Stimulated activated naive CD8-positive, alpha-beta T cell treated with anti-CD3 and anti-CD28 coated beads, Interleukin-15, Interleukin-2, amounts not matched to agents 100 U/mL and 50 U/mL, for 24 hours (primary cell): ENCODE measurements around the gene THAP7.
"Not testable (repeated sequence)": the region's sequence is repeated elsewhere in the genome, so short reads cannot be mapped to it uniquely, and the experiment has no call there.

Experiments used
- ATAC-seq: fragments of 150-1000 bp; cut with Tn5 transposase; one replicate; pipeline ENCODE4 v1.10.0; 2021
- DNase-seq: peaks from one replicate; pipeline ENCODE4 v3.0.0; 2021

THAP7 gene

DNA sequence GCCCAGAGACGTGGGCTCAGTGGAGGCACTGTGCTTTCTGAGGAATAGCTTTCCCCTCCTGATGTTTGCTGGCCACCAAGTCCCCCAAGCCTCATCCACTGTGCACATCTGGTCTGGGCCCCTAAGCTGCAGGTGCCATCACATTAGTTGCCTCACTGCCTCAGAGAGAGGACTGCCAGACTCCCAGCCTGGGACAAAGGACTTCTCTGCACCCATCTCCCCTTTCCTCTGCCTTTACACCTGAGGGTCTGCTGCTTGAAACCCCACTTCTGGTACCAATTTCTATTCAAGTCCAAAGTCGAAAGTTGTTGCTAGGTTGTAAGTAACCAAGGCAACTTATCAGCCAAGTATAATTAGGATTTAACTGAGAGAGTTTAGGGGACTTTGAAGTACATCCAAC lies 23.5 kb downstream of the THAP7 start:
- ATAC-seq (no peak), DNase-seq (no peak)

DNA sequence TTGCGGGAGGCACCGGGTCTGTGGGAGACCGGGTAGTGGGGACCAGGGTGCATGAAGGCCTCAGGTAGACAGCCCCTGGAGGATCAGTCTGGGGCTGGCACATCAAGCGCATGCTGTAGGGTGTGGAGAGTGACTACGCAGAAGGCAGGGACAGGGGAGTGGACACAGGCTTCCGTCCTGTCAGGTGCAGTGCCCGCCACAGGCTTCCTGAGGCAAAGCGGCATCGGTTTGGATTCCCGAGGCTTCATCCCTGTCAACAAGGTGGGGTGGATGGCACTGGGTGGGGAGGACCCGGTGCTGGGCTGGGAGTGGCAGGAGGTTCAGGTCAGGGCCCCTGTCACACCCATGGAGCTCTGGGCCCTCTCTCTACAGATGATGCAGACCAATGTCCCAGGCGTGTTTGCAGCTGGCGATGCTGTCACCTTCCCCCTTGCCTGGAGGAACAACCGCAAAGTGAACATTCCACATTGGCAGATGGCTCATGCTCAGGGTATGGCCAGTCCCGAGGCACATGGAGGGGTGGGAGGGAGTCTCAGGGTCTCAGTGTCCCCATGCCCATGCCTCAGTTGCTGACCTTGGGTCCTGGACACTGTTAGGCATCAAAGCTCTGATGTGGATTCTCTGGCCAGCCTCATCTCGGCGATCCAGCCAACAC lies 24.3 kb downstream of the THAP7 start:
- DNase-seq, result no peak

DNA sequence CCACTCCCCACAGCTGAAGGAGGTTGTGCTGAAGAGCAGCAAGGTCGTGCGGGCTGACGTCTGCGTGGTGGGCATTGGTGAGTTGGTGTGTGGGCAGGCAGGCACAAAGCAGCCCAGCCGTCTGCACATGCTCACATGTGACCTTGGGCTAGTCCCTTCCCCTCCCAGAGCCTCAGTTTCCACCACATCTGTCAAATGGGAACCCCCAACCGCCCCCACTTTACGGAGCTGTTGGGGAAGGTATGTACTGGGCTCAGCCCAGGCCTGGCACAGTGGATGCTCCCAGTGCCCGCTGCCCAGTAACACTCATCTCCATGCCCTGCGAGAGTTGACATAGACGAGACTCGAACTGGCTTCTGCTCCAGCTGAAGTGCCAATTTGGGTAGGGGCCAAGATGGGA lies 24.9 kb downstream of the THAP7 start:
- DNase-seq, result no peak
- no peak for ATAC-seq

More for the DNA sequence above, 24.3 kb downstream of the THAP7 start:
- ATAC-seq, result no peak

DNA sequence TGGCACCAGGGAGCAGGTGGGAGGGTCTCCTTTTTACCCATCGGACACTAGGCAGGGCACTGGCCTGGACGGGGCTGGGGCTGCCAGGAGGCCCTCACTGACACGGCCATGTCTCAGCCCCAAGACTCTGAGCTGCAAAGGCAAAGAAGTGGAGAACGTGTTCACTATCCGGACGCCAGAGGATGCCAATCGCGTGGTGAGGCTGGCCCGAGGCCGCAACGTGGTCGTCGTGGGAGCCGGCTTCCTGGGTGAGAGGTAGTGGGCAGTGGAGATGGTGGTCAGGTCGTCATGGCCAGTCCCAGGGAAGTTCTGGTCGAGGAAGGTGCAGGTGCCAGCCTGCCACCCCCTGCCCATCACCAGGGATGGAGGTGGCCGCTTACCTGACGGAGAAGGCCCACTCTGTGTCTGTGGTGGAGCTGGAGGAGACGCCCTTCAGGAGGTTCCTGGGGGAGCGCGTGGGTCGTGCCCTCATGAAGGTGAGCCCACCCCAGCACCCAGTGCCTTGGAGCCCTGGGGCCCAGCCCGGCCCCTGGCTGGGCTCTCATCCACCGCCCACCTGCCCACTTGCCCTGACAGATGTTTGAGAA lies 25.5 kb downstream of the THAP7 start:
- DNase-seq (no peak), ATAC-seq (no peak)

DNA sequence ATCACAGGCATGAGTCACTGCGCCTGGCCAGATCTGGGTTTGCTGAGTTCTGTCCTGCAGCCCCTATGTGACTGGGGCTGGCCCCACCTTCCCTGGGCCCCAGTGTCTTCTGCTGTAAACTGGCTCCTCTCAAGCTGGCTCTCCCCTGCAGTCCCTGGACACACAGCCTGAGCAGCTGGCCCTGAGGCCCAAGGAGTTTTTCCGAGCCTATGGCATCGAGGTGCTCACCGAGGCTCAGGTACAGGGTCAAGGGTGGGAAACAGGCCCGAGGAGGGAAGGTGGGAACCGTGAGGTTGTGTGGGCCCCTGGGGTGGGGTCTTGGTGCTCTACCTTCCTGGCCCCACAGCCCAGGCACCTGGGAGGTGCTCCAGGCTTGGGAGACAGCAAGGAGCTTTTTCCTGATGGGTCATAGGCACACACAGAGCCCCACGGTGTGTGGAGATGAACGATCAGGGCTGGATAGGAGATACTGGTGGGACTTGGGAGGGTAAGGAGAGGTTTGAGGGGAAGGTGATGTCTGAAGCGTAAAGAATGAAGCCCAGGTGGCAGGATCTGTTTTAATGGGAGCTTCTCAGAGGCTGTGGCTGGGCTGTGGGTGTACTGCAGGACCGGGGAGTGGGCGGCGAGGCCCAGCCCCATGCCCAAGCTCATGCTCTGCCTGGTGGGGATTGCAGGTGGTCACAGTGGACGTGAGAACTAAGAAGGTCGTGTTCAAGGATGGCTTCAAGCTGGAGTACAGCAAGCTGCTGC lies 26.2 kb downstream of the THAP7 start:
- no peak for ATAC-seq
- DNase-seq, result no peak

DNA sequence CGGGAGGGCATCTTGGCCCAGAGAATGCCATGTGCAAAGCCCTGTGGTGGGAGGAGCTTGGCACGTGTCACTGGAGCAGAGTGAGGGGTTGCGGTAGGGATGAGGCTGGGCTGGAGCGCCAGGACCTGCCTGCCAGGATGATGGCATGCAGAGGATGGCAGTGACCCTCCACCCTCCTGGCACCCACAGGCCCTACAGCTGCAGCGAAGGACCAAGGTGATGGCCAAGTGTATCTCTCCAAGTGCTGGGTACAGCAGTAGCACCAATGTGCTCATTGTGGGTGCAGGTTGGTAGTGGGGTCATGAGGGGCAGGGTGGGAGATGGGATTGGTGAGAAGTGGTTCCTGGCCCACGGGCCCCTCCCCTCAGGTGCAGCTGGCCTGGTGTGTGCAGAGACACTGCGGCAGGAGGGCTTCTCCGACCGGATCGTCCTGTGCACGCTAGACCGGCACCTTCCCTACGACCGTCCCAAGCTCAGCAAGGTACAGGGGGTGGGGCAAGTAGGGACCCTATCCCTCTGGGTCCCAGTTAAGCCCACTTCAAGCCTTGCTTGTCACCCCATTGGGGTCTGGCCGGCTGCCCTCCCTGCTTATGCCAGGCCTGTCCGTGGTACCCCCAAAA lies 27.5 kb downstream of the THAP7 start:
- no peak for DNase-seq
- ATAC-seq, result no peak

DNA sequence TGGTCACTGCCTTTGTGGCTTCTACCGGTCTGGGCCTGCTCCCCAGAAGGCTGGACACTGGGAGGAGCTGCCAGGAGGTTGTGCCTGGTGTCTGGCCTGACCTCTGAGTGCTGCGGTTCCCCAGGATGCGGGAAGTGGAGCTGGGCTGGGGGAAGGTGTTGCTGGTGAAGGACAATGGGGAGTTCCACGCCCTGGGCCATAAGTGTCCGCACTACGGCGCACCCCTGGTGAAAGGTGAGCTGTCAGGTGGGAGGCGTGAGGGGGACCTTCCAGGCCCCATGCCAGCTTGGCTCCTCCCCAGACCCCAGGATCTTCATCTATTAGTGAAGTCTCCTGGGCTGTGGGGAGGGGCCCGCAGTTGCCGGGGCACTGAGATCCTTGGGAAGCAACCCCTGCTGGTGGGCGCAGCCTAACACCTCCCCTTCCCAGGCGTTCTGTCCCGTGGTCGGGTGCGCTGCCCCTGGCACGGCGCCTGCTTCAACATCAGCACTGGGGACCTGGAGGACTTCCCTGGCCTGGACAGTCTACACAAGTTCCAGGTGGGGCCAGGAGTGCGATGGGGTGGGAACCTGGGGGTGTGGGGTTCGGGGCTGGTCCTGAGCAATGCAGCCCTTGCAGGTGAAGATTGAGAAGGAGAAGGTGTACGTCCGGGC lies 28.2 kb downstream of the THAP7 start:
- DNase-seq, result no peak
- ATAC-seq, result no peak

DNA sequence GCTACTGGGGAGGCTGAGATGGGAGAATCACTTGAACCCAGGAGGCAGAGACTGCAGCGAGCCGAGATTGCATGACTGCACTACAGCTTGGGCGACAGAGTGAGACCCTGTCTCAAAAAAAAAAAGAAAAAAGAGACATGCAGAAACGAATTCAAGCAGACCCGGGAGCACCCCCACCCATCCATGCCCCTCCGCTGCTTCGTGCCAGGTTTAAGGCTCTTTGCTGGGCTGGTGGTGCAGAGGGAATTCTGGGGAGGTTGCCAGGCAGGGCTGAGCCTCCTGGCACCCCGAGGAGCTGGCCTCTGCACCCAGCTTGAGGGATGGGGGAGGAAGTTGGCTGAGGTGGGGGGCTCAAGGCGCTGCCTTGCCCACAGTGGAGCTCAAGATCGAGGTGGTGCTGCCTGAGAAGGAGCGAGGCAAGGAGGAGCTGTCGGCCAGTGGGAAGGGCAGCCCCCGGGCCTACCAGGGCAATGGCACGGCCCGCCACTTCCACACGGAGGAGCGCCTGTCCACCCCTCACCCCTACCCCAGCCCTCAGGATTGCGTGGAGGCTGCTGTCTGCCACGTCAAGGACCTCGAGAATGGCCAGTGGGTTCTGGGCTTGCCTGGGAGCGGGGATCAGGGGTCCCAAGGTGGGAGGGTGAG lies 28.9 kb downstream of the THAP7 start:
- ATAC-seq (no peak), DNase-seq (no peak)

DNA sequence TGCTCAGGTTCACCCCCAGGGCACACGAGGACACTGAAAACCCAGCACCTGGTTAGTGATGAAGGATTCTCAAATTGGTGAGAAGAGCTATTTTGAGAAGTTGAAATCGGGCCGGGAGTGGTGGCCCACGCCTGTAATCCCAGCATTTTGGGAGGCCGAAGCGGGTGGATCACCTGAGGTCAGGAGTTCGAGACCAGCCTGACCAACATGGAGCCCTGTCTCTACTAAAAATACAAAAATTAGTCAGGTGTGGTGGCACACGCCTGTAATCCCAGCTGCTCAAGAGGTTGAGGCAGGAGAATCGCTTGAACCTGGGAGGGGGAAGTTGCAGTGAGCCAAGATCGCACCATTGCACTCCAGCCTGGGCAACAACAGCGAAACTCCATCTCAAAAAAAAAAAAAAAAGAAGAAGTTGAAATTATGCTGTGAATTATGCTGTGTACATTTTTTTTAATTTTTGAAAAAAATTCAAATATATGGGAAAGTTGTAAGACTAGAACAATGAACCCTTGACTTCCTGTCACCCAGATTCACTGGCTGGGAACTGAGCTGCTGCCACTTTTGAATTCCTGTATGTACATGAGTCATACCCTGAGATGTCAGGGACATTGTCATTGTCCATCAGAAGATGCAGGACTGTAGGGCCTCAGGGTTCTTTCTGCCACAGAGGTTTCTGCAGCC lies 29.8 kb downstream of the THAP7 start:
- not testable (repeated sequence) for ATAC-seq, DNase-seq

DNA sequence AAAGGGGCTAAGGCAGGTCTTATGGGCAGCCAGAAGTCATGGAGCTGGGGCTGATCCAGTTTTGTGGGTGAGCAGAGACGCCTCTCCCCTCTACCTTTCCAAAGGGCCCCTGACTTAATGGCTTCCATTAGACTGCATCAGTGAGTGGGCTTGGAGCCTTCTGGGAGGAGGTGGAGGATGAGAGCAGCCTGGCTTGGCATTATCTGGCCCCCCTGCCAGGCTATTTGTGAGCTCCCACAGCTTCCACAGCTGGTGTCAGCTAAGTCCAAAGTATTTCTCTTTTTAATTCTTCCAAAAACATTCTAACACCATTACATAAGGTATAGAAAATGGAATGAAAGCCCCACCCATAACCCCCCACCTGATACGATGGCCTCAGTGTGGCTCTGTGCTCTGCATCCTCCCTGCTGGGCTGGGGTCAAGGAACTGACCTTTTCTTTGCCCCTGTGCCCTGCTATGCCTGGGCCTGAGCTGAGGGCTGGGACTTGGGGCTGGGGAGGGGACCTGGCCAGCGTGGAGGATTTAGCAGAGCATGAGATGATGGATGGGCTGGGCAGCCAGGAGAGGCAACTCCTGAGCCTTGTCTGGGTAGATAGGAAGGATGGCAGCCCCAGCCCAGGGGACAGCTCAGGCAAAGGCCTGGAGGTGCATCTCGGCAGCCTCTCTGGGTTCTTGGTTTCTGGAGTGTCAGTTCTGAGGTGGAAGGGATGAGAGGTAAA lies 30.8 kb downstream of the THAP7 start:
- no peak for ATAC-seq
- no peak for DNase-seq

DNA sequence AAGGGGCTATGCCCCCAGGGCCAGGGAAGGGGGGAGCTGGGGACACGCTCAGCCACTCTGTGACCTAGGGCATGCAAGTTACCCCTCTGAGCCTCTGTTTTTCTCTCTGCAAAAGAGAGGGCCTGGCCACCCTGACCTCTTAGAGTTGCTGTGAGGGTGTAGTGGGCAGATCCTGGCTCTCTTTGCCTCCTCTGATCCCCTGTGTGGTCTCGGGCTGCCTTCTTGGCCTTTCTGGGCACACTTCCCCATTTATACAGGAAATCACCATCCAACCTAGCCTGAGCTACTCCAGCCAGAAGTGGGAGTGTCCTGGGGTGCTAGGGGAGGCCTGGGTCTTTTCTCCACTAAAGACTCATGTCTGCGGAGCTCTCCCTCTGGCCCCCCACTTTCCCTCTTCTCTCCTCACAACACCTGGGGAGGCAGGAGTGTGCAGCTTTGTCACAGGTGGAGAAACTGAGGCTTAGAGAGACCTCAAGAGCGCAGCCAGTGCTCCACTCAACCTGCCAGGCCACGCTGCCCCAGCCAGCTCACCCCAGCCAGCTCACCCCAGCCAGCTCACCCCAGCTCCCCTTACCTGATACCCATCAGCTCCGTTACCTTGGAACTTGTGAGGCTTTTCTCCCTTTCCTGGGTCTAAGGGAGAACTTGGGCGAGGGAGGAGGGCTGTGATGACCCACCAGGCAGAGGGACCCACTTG lies 33.5 kb downstream of the THAP7 start:
- DNase-seq (no peak), ATAC-seq (no peak)

DNA sequence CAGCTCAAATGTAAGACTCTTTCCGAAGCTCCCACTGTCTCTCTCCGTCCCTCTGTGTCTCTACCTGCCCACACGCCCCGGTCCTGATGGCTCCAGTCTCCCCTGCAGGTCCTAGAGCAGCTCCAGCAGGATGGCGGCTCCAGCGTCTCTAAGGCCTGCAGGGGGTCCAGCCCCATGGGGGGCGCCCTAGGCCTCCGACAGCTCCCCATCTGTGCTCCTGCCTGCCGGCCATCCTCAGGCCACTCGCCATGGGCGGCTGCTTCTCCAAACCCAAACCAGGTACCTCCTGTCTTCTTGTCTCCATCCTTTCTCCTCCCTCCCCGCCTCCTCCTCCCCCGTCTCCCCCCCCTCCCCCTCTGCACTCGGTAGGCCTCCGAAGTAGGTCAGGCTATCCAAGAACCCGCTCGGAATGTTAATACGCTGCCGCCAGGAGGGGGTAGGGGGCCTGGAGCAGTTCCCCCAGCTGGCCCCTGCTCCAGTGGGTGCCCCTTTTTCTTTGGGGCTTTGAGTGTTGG lies 34.2 kb downstream of the THAP7 start:
- DNase-seq, result no peak
- no peak for ATAC-seq

DNA sequence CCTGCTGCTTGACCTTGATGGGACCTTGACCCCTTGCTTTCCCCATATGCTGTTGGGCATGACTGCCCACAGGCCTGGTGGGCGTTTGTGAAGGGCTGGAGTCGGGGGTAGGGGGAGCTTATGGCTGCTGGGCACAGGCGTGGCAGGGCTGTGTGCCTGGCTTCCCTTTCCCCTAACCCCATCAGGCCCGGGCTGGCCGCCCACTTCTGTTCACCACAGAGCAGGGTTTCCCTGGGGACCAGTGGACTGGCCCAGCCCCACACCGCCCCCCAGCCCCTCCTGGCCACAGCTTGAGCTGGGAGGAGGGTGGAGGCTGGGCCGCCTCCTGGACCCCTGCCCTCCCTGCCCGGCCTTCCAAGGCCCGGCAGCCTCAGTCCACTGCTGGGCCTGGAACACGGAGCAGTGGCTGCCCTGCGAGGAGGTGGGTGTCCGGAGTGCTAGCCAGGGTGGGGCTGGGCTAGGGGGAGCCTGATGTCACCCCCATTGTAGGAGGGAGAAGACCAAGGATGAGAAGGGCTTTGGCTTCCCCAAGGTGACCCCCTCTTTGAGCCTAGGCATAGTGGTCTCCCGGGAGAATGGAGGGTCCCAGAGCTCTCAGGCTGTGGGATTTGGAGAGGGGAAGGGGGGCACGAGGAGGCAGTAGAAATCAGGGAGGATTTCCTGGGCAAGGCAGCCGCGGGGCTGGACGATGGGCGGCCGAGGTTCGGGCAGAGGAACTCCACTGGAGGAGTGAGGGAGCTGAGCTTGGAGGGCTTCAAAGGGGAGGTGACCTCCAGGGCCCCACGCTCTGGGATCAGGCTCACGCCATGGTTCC lies 34.8 kb downstream of the THAP7 start, which contains the start of gene AIFM3:
Gene AIFM3 (plus strand): TSS at position 373 of the 814 bp plus-strand sequence. CDS start 690 bp downstream, outside the sequence.
- no peak for ATAC-seq

DNA sequence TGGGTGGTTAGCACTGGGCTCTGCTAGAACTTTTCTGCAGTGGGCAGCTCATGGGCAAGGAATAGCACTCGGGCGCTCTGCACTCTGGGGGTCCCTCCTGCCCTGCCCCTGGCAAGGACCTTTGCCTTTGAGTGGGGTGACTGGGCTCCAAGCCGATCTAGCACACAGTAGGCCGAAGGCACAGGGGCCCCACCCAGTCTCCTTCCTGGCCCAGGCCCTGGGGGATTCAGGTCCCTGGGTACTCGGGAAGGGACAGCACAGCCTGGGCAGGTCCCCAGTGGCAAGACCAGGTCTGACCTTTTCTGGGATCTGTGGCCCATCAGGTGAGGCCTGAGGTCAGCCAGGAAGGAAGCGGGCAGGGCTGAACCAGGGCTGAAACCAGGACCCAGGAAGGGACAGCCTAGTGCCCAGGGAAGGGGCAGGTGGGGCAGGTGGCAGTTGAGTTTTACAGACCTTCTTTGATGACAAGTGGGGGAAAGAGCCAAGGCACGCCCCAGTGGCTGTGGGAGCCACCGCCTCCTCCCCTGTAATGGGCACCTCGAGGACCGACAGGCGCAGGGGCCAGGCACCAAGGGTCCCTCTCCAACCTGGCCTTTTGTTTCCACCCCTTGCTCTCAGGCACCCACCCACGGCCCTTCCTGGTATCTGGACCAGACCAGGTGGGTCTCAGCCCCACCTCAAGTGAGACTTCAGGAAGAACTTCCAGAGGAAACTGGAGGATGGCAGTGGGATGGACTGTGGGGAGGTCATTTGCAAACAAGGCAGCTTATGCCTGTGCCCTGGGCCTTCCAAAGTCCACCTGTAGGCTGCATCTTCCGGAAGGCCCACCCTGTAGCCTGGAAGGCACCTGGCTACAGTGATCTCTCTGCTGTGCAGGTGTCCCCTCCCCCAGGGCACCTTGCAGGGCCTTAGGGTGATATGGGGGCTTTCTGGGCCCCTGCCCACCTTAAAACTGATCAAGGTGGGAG lies 35.7 kb downstream of the THAP7 start:
- ATAC-seq, result no peak
- no peak for DNase-seq

More for the DNA sequence above, 34.8 kb downstream of the THAP7 start, which contains the start of gene AIFM3:
- DNase-seq, result no peak

DNA sequence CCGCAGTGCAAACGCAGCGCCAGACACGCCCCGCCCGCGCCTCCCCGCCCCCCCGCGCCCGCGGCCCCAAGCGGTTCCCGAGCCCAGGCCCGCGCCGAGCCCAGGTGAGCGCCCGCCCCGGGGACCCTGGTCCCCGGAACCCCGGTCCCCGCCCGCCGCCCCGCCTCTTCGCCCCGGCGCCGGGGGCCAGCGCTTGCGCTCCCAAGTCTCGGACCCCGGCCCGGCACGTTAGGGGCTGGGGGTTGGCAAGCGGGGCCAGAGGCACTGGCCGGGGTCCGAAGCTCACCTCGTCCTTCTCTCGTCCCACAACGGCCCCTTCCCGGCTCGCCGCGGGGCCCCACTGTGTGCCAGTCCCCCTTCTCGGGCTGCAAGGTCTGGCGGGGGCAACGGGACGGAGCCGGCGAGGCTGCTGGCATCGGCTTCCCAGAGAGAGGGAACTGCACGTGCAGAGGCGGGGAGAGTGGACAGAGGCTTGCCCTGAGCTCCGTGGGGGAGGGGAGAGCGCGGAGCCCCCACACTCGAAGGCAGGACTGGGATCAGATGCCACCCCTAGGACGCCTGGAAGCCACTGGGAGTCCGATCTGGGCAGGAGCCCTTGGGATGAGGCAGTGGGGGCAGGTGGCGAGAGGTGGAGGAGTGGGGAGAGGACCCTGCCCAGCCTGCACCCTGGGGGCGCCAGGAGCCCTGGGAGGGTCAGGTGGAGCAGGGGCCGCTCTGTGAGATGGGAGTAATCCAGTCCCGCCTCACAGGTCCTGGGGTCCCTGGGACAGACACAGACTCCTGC lies 36.6 kb downstream of the THAP7 start:
- ATAC-seq (peak; percentile 2), DNase-seq (no peak)

DNA sequence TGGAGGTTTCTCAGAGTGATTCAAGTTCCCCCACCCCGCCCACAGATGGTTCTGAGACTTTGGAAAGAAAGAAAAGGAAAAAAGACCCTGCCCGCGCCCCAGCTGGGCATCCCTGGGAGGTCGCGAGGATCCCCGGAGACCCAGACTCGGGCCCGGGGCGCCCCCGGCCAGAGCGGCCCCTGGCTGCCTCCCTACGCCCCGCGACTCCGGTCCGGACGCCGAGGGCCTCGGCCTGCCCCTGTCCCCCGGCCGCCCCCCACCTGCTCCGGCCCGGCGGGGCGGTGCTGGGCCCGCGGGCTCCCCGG lies 37.2 kb downstream of the THAP7 start:
- peak; percentile 42 for DNase-seq
- ATAC-seq, result no peak
